Measurements from ENCODE around the gene KAT14.

The KAT14 gene

GRCh38 chr20:18144541-18145099 lies 7.0 kb downstream of the KAT14 start:
- no peak overlapping the region for H3K4me2 ChIP-seq (ENCODE audit: low read length)
- TF ChIP-seq CTCF (IDR thresholded peaks at IDR 0.05) = no peak

GRCh38 chr20:18154342-18154741 lies 16.7 kb downstream of the KAT14 start:
- Histone ChIP-seq H3K36me3 (ENCODE audit: control insufficient read depth, insufficient read depth, low read length) (no peaks in the 10 kb centered on the region), H3K9ac (no peak overlapping the region), H3K27me3 (ENCODE audit: control insufficient read depth, insufficient read depth, low read length) (no peaks in the 10 kb centered on the region), H2AFZ (no peak overlapping the region), H3K9me3 (ENCODE audit: control insufficient read depth, low read length) (no peaks in the 10 kb centered on the region), H3K27ac (no peak overlapping the region), H3K79me2 (no peaks in the 10 kb centered on the region), H3K4me2 (ENCODE audit: low read length) (no peak overlapping the region), H3K4me1 (no peaks in the 10 kb centered on the region), H3K4me3 (ENCODE audit: low read depth, low read length) (no peak overlapping the region)
- TF ChIP-seq CTCF (IDR thresholded peaks at IDR 0.05) = no peak

More at GRCh38 chr20:18144541-18145099, 7.0 kb downstream of the KAT14 start:
- no peaks in the 10 kb centered on the region for H3K27me3 ChIP-seq (ENCODE audit: control insufficient read depth, insufficient read depth, low read length)
- H3K4me3 ChIP-seq (ENCODE audit: low read depth, low read length) = no peak overlapping the region
- H3K36me3 ChIP-seq (ENCODE audit: control insufficient read depth, insufficient read depth, low read length) = no peaks in the 10 kb centered on the region
- peaks cover 5% of the 10 kb centered on the region for H3K4me1 ChIP-seq
- no peak overlapping the region for H3K27ac ChIP-seq
- H3K9me3 ChIP-seq (ENCODE audit: control insufficient read depth, low read length) = no peaks in the 10 kb centered on the region
- no peak overlapping the region for H3K9ac ChIP-seq
- no peak overlapping the region for H2AFZ ChIP-seq
- peaks cover 9% of the 10 kb centered on the region for H3K79me2 ChIP-seq

- no peaks in the 10 kb centered on the region for H3K36me3 ChIP-seq (ENCODE audit: control insufficient read depth, insufficient read depth, low read length)
Measured at GRCh38 chr20:18156045-18156444, 18.4 kb downstream of the KAT14 start.

GRCh38 chr20:18164356-18164755 lies 26.7 kb downstream of the KAT14 start:
- no peaks in the 10 kb centered on the region for H3K27me3 ChIP-seq (ENCODE audit: control insufficient read depth, insufficient read depth, low read length)
- peaks cover 3% of the 10 kb centered on the region for H3K79me2 ChIP-seq
- H3K4me1 ChIP-seq = no peaks in the 10 kb centered on the region
- no peak overlapping the region for H3K9ac ChIP-seq
- no peak overlapping the region for H2AFZ ChIP-seq
- H3K4me3 ChIP-seq (ENCODE audit: low read depth, low read length) = no peak overlapping the region
- no peaks in the 10 kb centered on the region for H3K36me3 ChIP-seq (ENCODE audit: control insufficient read depth, insufficient read depth, low read length)
- TF ChIP-seq CTCF (IDR thresholded peaks at IDR 0.05) = no peak
- H3K27ac ChIP-seq = no peak overlapping the region
- no peaks in the 10 kb centered on the region for H3K9me3 ChIP-seq (ENCODE audit: control insufficient read depth, low read length)
- no peak overlapping the region for H3K4me2 ChIP-seq (ENCODE audit: low read length)

More at GRCh38 chr20:18156045-18156444, 18.4 kb downstream of the KAT14 start:
- Histone ChIP-seq H3K4me2 (ENCODE audit: low read length) (no peak overlapping the region), H3K79me2 (no peaks in the 10 kb centered on the region), H3K4me1 (no peaks in the 10 kb centered on the region), H3K27me3 (ENCODE audit: control insufficient read depth, insufficient read depth, low read length) (no peaks in the 10 kb centered on the region), H3K27ac (no peak overlapping the region), H2AFZ (no peak overlapping the region), H3K4me3 (ENCODE audit: low read depth, low read length) (no peak overlapping the region), H3K9ac (no peak overlapping the region), H3K9me3 (ENCODE audit: control insufficient read depth, low read length) (no peaks in the 10 kb centered on the region)
- no peak for TF ChIP-seq CTCF (IDR thresholded peaks at IDR 0.05)

- H3K9me3 ChIP-seq (ENCODE audit: control insufficient read depth, low read length) = no peaks in the 10 kb centered on the region
- no peaks in the 10 kb centered on the region for H3K27me3 ChIP-seq (ENCODE audit: control insufficient read depth, insufficient read depth, low read length)
- no peak overlapping the region for H3K4me3 ChIP-seq (ENCODE audit: low read depth, low read length)
- H3K79me2 ChIP-seq = peaks cover 3% of the 10 kb centered on the region
- H3K27ac ChIP-seq = no peak overlapping the region
- no peak for TF ChIP-seq CTCF (IDR thresholded peaks at IDR 0.05)
- no peak overlapping the region for H3K9ac ChIP-seq
- no peaks in the 10 kb centered on the region for H3K4me1 ChIP-seq
- no peaks in the 10 kb centered on the region for H3K36me3 ChIP-seq (ENCODE audit: control insufficient read depth, insufficient read depth, low read length)
- no peak overlapping the region for H3K4me2 ChIP-seq (ENCODE audit: low read length)
- H2AFZ ChIP-seq = no peak overlapping the region
Measured at GRCh38 chr20:18165553-18165952, 27.9 kb downstream of the KAT14 start.

All from parathyroid adenoma (tissue), 2 donors.